PC-3 (cell line): ENCODE results near the gene PTPRN2.

Experiments
- CTCF ChIP-seq: fragments of 300-600 bp; sonication (generic); conservative IDR thresholded peaks from 2 replicates; pipeline ENCODE4 v1.5.1; 2017; ENCODE audit warnings: antibody characterized with exemption, low read depth, mild to moderate bottlenecking, low read length
- EZH2 ChIP-seq: fragments of 300-600 bp; sonication (generic); IDR thresholded peaks from one replicate; pipeline ENCODE4 v1.6.1; 2017; ENCODE audit warnings: antibody characterized with exemption, mild to moderate bottlenecking, low read length; ENCODE audit not compliant: unreplicated experiment
- EZH2phosphoT487 ChIP-seq: fragments of 300-600 bp; sonication (generic); IDR thresholded peaks from 2 replicates; pipeline ENCODE4 v1.6.1; 2018; ENCODE audit warnings: mild to moderate bottlenecking, antibody characterized with exemption, low read length, borderline replicate concordance

- TF ChIP-seq CTCF, result no peak
- no peak for TF ChIP-seq EZH2phosphoT487
- TF ChIP-seq EZH2, result no peak
Observed at GRCh38 chr7:157540606-157541294, 1046.9 kb downstream of the PTPRN2 start.
